SK-N-SH (cell line): ENCODE data around the gene ZNF776. TPM values are rescaled to one million over a fixed set of nuclear protein-coding genes. Genes with fewer than 3 reads are reported as not detected.

Source experiments
- CTCF ChIA-PET: fragments of 300-600, 350-600 bp; formaldehyde crosslinking; extraction: SDS; loops from one replicate; lab custom pipeline; 2021; lab: Yijun Ruan, JAX
- POLR2A ChIA-PET: fragments of 350-600 bp; sonication (Branson Sonifier 250); formaldehyde crosslinking; extraction: SDS; loops from one replicate; lab custom pipeline; 2020; ENCODE audit warnings: antibody characterized with exemption, inconsistent platforms; lab: Yijun Ruan, JAX
- DNase-seq: peaks from one replicate; pipeline ENCODE4 v3.0.0; 2012
- H2AFZ ChIP-seq: fragments of 200-600 bp; sonication (generic); 2 replicates; pipeline ENCODE4 v1.8.1; 2016; ENCODE audit warnings: antibody characterized with exemption, mild to moderate bottlenecking, low read depth
- H3F3A ChIP-seq: fragments of 200-600 bp; sonication (generic); replicated peaks from 2 replicates; pipeline ENCODE3; 2016; ENCODE audit warnings: antibody characterized with exemption, mild to moderate bottlenecking; ENCODE audit not compliant: insufficient read depth
- H3K27ac ChIP-seq, 2 experiments: fragments of 200-500 bp in 1 of 2; fragments of 200-600 bp in 1 of 2; sonication (Bioruptor generic) in 1 of 2; sonication (generic), shearing (Covaris generic) in 1 of 2; 2 replicates each; pipeline versions ENCODE4 v1.5.1 to v1.6.1; 2014 to 2016; ENCODE audit warnings: low read depth in 2 of 2, inconsistent platforms in 1 of 2, low read length in 1 of 2, mild to moderate bottlenecking in 1 of 2, mixed read lengths in 1 of 2
- H3K27me3 ChIP-seq: fragments of 200-600 bp; sonication (generic), shearing (Covaris generic); 2 replicates; pipeline ENCODE4 v1.6.1; 2016; ENCODE audit warnings: mixed run types; ENCODE audit not compliant: insufficient read depth
- H3K36me3 ChIP-seq, 2 experiments: fragments of 200-500 bp in 1 of 2; fragments of 200-600 bp in 1 of 2; sonication (Bioruptor generic) in 1 of 2; sonication (generic) in 1 of 2; replicated peaks in 1 of 2; 2 replicates each; pipeline versions ENCODE3 to v1.5.1; 2014 to 2016; ENCODE audit warnings: low read length in 1 of 2, mild to moderate bottlenecking in 1 of 2; ENCODE audit not compliant: insufficient read depth in 2 of 2, control insufficient read depth in 1 of 2
- H3K4me1 ChIP-seq, 2 experiments: fragments of 200-500 bp in 1 of 2; fragments of 200-600 bp in 1 of 2; sonication (Bioruptor generic) in 1 of 2; sonication (generic), shearing (Covaris generic) in 1 of 2; 2 replicates each; pipeline versions ENCODE4 v1.5.1 to v1.6.1; 2014 to 2016; ENCODE audit warnings: low read depth in 1 of 2, low read length in 1 of 2, mixed run types in 1 of 2; ENCODE audit not compliant: insufficient read depth in 2 of 2, control insufficient read depth in 1 of 2
- H3K4me2 ChIP-seq: fragments of 200-600 bp; sonication (generic), shearing (Covaris generic); 2 replicates; pipeline ENCODE4 v1.6.1; 2017; ENCODE audit warnings: mixed run types
- H3K4me3 ChIP-seq, 2 experiments: fragments of 200-500 bp in 1 of 2; fragments of 200-600 bp in 1 of 2; sonication (Bioruptor generic) in 1 of 2; sonication (generic), shearing (Covaris generic) in 1 of 2; 2 replicates each; pipeline versions ENCODE4 v1.5.1 to v1.8.1; 2014 to 2016; ENCODE audit warnings: low read depth in 2 of 2, inconsistent platforms in 1 of 2, low read length in 1 of 2, mild to moderate bottlenecking in 1 of 2, mixed read lengths in 1 of 2, moderate library complexity in 1 of 2
- H3K79me2 ChIP-seq: fragments of 200-600 bp; sonication (generic); 2 replicates; pipeline ENCODE4 v1.8.1; 2017; ENCODE audit warnings: mild to moderate bottlenecking; ENCODE audit not compliant: insufficient read depth
- H3K9ac ChIP-seq: fragments of 200-600 bp; sonication (generic); 2 replicates; pipeline ENCODE4 v1.6.1; 2017; ENCODE audit warnings: mixed run types
- H3K9me2 ChIP-seq: fragments of 200-600 bp; sonication (generic); 2 replicates; pipeline ENCODE4 v1.6.1; 2017; ENCODE audit warnings: mixed run types
- H3K9me3 ChIP-seq: fragments of 200-600 bp; sonication (generic); 2 replicates; pipeline ENCODE4 v1.6.1; 2017; ENCODE audit warnings: mixed run types, mild to moderate bottlenecking, moderate library complexity
- H4K20me1 ChIP-seq: fragments of 200-600 bp; sonication (generic); 2 replicates; pipeline ENCODE4 v1.6.1; 2017; ENCODE audit warnings: mild to moderate bottlenecking, mixed run types; ENCODE audit not compliant: insufficient read depth
- EP300 ChIP-seq, 2 experiments: IDR thresholded peaks; 2 replicates each; pipeline versions ENCODE4 v1.4.0 to v1.6.1; 2012; ENCODE audit warnings: borderline replicate concordance in 1 of 2, low read depth in 1 of 2, low read length in 1 of 2
- EZH2phosphoT487 ChIP-seq: fragments of 200-600 bp; sonication (generic); IDR thresholded peaks from 2 replicates; pipeline ENCODE4 v1.6.1; 2017; ENCODE audit warnings: low read depth, mixed run types, mild to moderate bottlenecking, antibody characterized with exemption, moderate library complexity, borderline replicate concordance
- GATA2 ChIP-seq: sonication (generic); formaldehyde crosslinking; IDR thresholded peaks from 2 replicates; pipeline ENCODE4 v1.5.0; 2020; ENCODE audit warnings: mild to moderate bottlenecking, missing genetic modification reagents
- IRF3 ChIP-seq: fragments of 150-350 bp; IDR thresholded peaks from 2 replicates; pipeline ENCODE4 v1.6.1; 2016; ENCODE audit warnings: mild to moderate bottlenecking, low read depth, low read length
- JUND ChIP-seq: IDR thresholded peaks from 2 replicates; pipeline ENCODE4 v1.4.0; 2012
- MEF2A ChIP-seq: IDR thresholded peaks from 2 replicates; pipeline ENCODE4 v1.4.0; 2012; ENCODE audit warnings: low read depth, borderline replicate concordance
- NRF1 ChIP-seq: IDR thresholded peaks from 2 replicates; pipeline ENCODE4 v1.6.1; 2012; ENCODE audit warnings: low read depth, mild to moderate bottlenecking, low read length
- POLR2AphosphoS5 ChIP-seq: IDR thresholded peaks from 2 replicates; pipeline ENCODE4 v1.6.1; 2012; ENCODE audit warnings: low read depth, low read length
- RAD21 ChIP-seq: IDR thresholded peaks from 2 replicates; pipeline ENCODE4 v1.6.1; 2012; ENCODE audit warnings: mild to moderate bottlenecking, low read length
- RFX5 ChIP-seq: IDR thresholded peaks from 2 replicates; pipeline ENCODE4 v1.6.1; 2012; ENCODE audit warnings: mild to moderate bottlenecking, improper control_type of control experiment, low read length
- RXRA ChIP-seq: IDR thresholded peaks from 2 replicates; pipeline ENCODE4 v1.4.0; 2012; ENCODE audit warnings: low read depth, mild to moderate bottlenecking, borderline replicate concordance
- SIN3A ChIP-seq: IDR thresholded peaks from 2 replicates; pipeline ENCODE4 v1.6.1; 2012; ENCODE audit warnings: low read depth, mild to moderate bottlenecking, low read length, moderate library complexity, borderline replicate concordance
- TAF1 ChIP-seq: IDR thresholded peaks from 2 replicates; pipeline ENCODE4 v1.6.1; 2012; ENCODE audit warnings: low read depth, mild to moderate bottlenecking, low read length, moderate library complexity, borderline replicate concordance
- YY1 ChIP-seq: IDR thresholded peaks from 2 replicates; pipeline ENCODE4 v1.4.0; 2012; ENCODE audit warnings: low read depth, mild to moderate bottlenecking
- WGBS: methylation state at CpG from one replicate; pipeline ENCODE4 v1.1.6; 2017; ENCODE audit warnings: low lambda C conversion rate; 5-methylcytosine and 5-hydroxymethylcytosine counted together
- polyA plus RNA-seq, 3 experiments: library from polyadenylated mRNA; depleted of rRNA; stranded (reverse); fragments of >200 nt; gene quantifications; 2 replicates each; pipeline ENCODE4 v1.2.3, GENCODE V29; 2012
- TF ChIP-seq, protein P1 (sequence below): IDR thresholded peaks from 2 replicates; pipeline ENCODE4 v1.4.0; 2012; ENCODE audit warnings: low read depth, borderline replicate concordance
- TF ChIP-seq, protein P2 (sequence below): IDR thresholded peaks from 2 replicates; pipeline ENCODE4 v1.4.0; 2012; ENCODE audit warnings: low read depth, borderline replicate concordance

The ZNF776 gene
- polyA plus RNA-seq, 1 of the 3 experiments (the other 2 are of a cell fraction) = 7.5 TPM

- TF ChIP-seq, protein P1, sequence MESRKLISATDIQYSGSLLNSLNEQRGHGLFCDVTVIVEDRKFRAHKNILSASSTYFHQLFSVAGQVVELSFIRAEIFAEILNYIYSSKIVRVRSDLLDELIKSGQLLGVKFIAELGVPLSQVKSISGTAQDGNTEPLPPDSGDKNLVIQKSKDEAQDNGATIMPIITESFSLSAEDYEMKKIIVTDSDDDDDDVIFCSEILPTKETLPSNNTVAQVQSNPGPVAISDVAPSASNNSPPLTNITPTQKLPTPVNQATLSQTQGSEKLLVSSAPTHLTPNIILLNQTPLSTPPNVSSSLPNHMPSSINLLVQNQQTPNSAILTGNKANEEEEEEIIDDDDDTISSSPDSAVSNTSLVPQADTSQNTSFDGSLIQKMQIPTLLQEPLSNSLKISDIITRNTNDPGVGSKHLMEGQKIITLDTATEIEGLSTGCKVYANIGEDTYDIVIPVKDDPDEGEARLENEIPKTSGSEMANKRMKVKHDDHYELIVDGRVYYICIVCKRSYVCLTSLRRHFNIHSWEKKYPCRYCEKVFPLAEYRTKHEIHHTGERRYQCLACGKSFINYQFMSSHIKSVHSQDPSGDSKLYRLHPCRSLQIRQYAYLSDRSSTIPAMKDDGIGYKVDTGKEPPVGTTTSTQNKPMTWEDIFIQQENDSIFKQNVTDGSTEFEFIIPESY = no peak
- TF ChIP-seq MEF2A = no peak
- TF ChIP-seq SIN3A = no peak
- TF ChIP-seq POLR2AphosphoS5 = no peak
- no peak for TF ChIP-seq EP300 (IDR thresholded peaks at IDR 0.05; ENCODE audit: borderline replicate concordance in 1 of 2, low read depth in 1 of 2, low read length in 1 of 2)
- no peak for TF ChIP-seq YY1
- TF ChIP-seq RFX5 = no peak
- TF ChIP-seq NRF1 = no peak
- no peak for TF ChIP-seq EZH2phosphoT487
- TF ChIP-seq JUND = no peak
- TF ChIP-seq, protein P2, sequence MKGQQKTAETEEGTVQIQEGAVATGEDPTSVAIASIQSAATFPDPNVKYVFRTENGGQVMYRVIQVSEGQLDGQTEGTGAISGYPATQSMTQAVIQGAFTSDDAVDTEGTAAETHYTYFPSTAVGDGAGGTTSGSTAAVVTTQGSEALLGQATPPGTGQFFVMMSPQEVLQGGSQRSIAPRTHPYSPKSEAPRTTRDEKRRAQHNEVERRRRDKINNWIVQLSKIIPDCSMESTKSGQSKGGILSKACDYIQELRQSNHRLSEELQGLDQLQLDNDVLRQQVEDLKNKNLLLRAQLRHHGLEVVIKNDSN = no peak
- no peak for TF ChIP-seq RXRA
- TF ChIP-seq GATA2 (CRISPR knock-in tag) = no peak
- no peak for TF ChIP-seq TAF1
- no peak for TF ChIP-seq IRF3
- TF ChIP-seq RAD21 = no peak
- Histone ChIP-seq H3K4me2 (no peak within 1 kb of the TSS), H3K4me3 (no peak within 1 kb of the TSS), H3F3A (no peaks in the 10 kb centered on the region), H3K36me3 (peaks cover 0 to 8% of the 10 kb centered on the region in 2 experiments), H4K20me1 (no peaks in the 10 kb centered on the region), H3K4me1 (no peaks in the 10 kb centered on the region), H3K27ac (no peak within 1 kb of the TSS), H3K9me2 (no peaks in the 10 kb centered on the region), H2AFZ (no peak within 1 kb of the TSS), H3K79me2 (no peaks in the 10 kb centered on the region), H3K27me3 (no peaks in the 10 kb centered on the region), H3K9me3 (no peaks in the 10 kb centered on the region), H3K9ac (no peak within 1 kb of the TSS)
- 82% methylated on average over 42 of the region's 53 CpGs for WGBS
- no peak for DNase-seq
- ChIA-PET POLR2A (no interaction called here), CTCF (interaction anchor here (0.7 kb wide), 1 partner anchor 844 kb away, joined by 3 read pairs; no protein-coding TSS in a partner anchor)
Observed at GRCh38 chr19:57708641-57709361, 37.8 kb upstream of the ZNF776 start, which contains the start of gene ZNF154. Gene ZNF154, minus strand, starts transcription at chr19:57709204. Its CDS starts 233 bp downstream, at chr19:57708971.
